ENCODE results near the gene SEM1. TPM values are rescaled to one million over a fixed set of nuclear protein-coding genes. Genes with fewer than 3 reads are reported as not detected.

SEM1 gene
- total RNA-seq, 1 experiment from 2014 or later = 73.3 TPM

- Mint-ChIP-seq H3K27ac (no peak overlapping the region), H3K4me3 (no peak overlapping the region), H3K27me3 (ENCODE audit: low read depth) (no peaks in the 10 kb centered on the region), H3K4me1 (no peaks in the 10 kb centered on the region), H3K36me3 (no peaks in the 10 kb centered on the region), H3K9me3 (0 out of 2 replicates have a peak, but pooled peaks cover 3% of the 10 kb centered on the region)
- ATAC-seq (no peak), DNase-seq (ENCODE audit: low spot score) (no peak)
- ChIA-PET CTCF (no interaction called here), POLR2A (no interaction called here)
- TF ChIP-seq PRRX2 (CRISPR knock-in tag; IDR thresholded peaks at IDR 0.05) (no peak), ATF2 (CRISPR knock-in tag; IDR thresholded peaks at IDR 0.05; ENCODE audit: borderline replicate concordance, low read depth) (no peak), IRF1 (CRISPR knock-in tag; IDR thresholded peaks at IDR 0.05) (no peak), STAT6 (CRISPR knock-in tag; conservative IDR thresholded peaks at IDR 0.05; ENCODE audit: low read depth) (no peak), AR (CRISPR knock-in tag; IDR thresholded peaks at IDR 0.05) (no peak), EMX1 (CRISPR knock-in tag; IDR thresholded peaks at IDR 0.05) (no peak), ZNF532 (CRISPR knock-in tag; IDR thresholded peaks at IDR 0.05; ENCODE audit: borderline replicate concordance) (no peak), ZMAT4 (CRISPR knock-in tag; IDR thresholded peaks at IDR 0.05) (no peak), ARID4B (CRISPR knock-in tag; IDR thresholded peaks at IDR 0.05; ENCODE audit: borderline replicate concordance) (no peak), ERG (CRISPR knock-in tag; IDR thresholded peaks at IDR 0.05) (no peak), PRDM15 (CRISPR knock-in tag; IDR thresholded peaks at IDR 0.05) (no peak)
These were observed 44.9 kb downstream of the SEM1 start for GRCh38 chr7:96664793-96665192.

All from WTC11 (cell line).